ENCODE measurements around the gene U2AF1L4. TPM values are rescaled to one million over a fixed set of nuclear protein-coding genes. Genes with fewer than 3 reads are reported as not detected.

Gene U2AF1L4
- total RNA-seq, 5 donors from 2014 or later (not counting 1 experiment from before 2014, with no cell fraction given), result 40.2 to 74.1 (median 49.3) TPM

- peaks cover 23% of the 10 kb centered on the region for H3K36me3 Mint-ChIP-seq
- peak within 1 kb of the TSS; percentile 83 to 100 for H3K4me3 ChIP-seq (ENCODE audit: control insufficient read depth in 1 of 2, extremely low read depth in 1 of 2, low read length in 1 of 2)
- H3K36me3 ChIP-seq (ENCODE audit: control insufficient read depth in 2 of 2, extremely low read depth in 1 of 2, insufficient read depth in 1 of 2, low read length in 1 of 2), result peaks cover 15 to 34% of the 10 kb centered on the region in 2 donors
- peak within 1 kb of the TSS; percentile 89 to 95 (median 93) for H3K4me3 Mint-ChIP-seq
- H3K27ac ChIP-seq (ENCODE audit: low read length), result peak within 1 kb of the TSS; percentile 87
- no peaks in the 10 kb centered on the region for H3K9me3 Mint-ChIP-seq
- H3K4me1 ChIP-seq (ENCODE audit: control insufficient read depth in 1 of 2, extremely low read depth in 1 of 2, insufficient read depth in 2 of 2, low read length in 2 of 2), result peaks cover 20 to 43% of the 10 kb centered on the region in 2 experiments
- ATAC-seq (replicated peaks in 1 of 4), result peak; percentile 95 to 97 (median 96)
- peaks cover 32 to 51% (median 34%) of the 10 kb centered on the region in 3 donors for H3K4me1 Mint-ChIP-seq
- WGBS (ENCODE audit: insufficient coverage), result under 1% methylated on average over 44 of the region's 53 CpGs
- H3K27me3 ChIP-seq (replicated peaks in 1 of 2; ENCODE audit: control insufficient read depth in 2 of 2, extremely low read depth in 1 of 2, insufficient read depth in 2 of 2, low read length in 1 of 2), result peaks cover 0 to 18% of the 10 kb centered on the region in 2 experiments
- H3K27me3 Mint-ChIP-seq, result peaks cover 7 to 10% of the 10 kb centered on the region in 2 donors
- H3K27ac Mint-ChIP-seq, result peak within 1 kb of the TSS; percentile 91 to 95
- DNase-seq, result peak; percentile 95 to 100 (median 98)
- ChIA-PET POLR2A (no interaction called here), CTCF (interaction anchor here in 1 of 2 donors (0.7 kb wide), 1 partner anchor 160 kb away, joined by 3 read pairs; no protein-coding TSS in a partner anchor)
- H3K9me3 ChIP-seq, result no peaks in the 10 kb centered on the region
Measured at GRCh38 chr19:35757749-35758608, 12.8 kb upstream of the U2AF1L4 start, which contains the start of gene PROSER3. PROSER3 (plus strand) TSS chr19:35758176; CDS start chr19:35758216, 40 bp downstream.

- peaks cover 7 to 10% of the 10 kb centered on the region in 2 donors for H3K27me3 Mint-ChIP-seq
- peaks cover 20 to 43% of the 10 kb centered on the region in 2 experiments for H3K4me1 ChIP-seq (ENCODE audit: control insufficient read depth in 1 of 2, extremely low read depth in 1 of 2, insufficient read depth in 2 of 2, low read length in 2 of 2)
- H3K27ac Mint-ChIP-seq, result peak overlapping the region in 1 of 2 donors; percentile 95
- H3K36me3 Mint-ChIP-seq, result peaks cover 23% of the 10 kb centered on the region
- 23% methylated on average over 12 of the region's 19 CpGs for WGBS (ENCODE audit: insufficient coverage)
- H3K4me3 ChIP-seq (ENCODE audit: control insufficient read depth in 1 of 2, extremely low read depth in 1 of 2, low read length in 1 of 2), result peak overlapping the region; percentile 74 to 83
- peak overlapping the region; percentile 89 to 95 (median 93) for H3K4me3 Mint-ChIP-seq
- peaks cover 0 to 21% of the 10 kb centered on the region in 2 experiments for H3K27me3 ChIP-seq (replicated peaks in 1 of 2; ENCODE audit: control insufficient read depth in 2 of 2, extremely low read depth in 1 of 2, insufficient read depth in 2 of 2, low read length in 1 of 2)
- ATAC-seq (replicated peaks in 1 of 4) (no peak), DNase-seq (no peak)
- H3K9me3 ChIP-seq, result no peaks in the 10 kb centered on the region
- H3K9me3 Mint-ChIP-seq, result no peaks in the 10 kb centered on the region
- ChIA-PET POLR2A (no interaction called here), CTCF (interaction anchor here in 1 of 2 donors (0.7 kb wide), 1 partner anchor 159 kb away, joined by 3 read pairs; no protein-coding TSS in a partner anchor)
- peaks cover 32 to 51% (median 34%) of the 10 kb centered on the region in 3 donors for H3K4me1 Mint-ChIP-seq
- H3K36me3 ChIP-seq (ENCODE audit: control insufficient read depth in 2 of 2, extremely low read depth in 1 of 2, insufficient read depth in 1 of 2, low read length in 1 of 2), result peaks cover 15 to 39% of the 10 kb centered on the region in 2 donors
- H3K27ac ChIP-seq (ENCODE audit: low read length), result peak overlapping the region; percentile 87
Measured at GRCh38 chr19:35757231-35757748, 12.1 kb upstream of the U2AF1L4 start.

GRCh38 chr19:35756377-35757230, 11.4 kb upstream of the U2AF1L4 start, which contains the start of gene HSPB6:
HSPB6 (minus strand) TSS chr19:35757029; CDS start chr19:35757008, 21 bp downstream.
- H3K4me3 ChIP-seq (ENCODE audit: control insufficient read depth in 1 of 2, extremely low read depth in 1 of 2, low read length in 1 of 2), result peak within 1 kb of the TSS; percentile 83 to 100
- Mint-ChIP-seq H3K27ac (peak within 1 kb of the TSS; percentile 91 to 95), H3K4me1 (peaks cover 32 to 51% (median 34%) of the 10 kb centered on the region in 3 donors), H3K27me3 (peaks cover 7 to 10% of the 10 kb centered on the region in 2 donors), H3K9me3 (no peaks in the 10 kb centered on the region), H3K4me3 (peak within 1 kb of the TSS; percentile 89 to 95 (median 93)), H3K36me3 (peaks cover 17% of the 10 kb centered on the region)
- ChIA-PET CTCF (interaction anchor here in 1 of 2 donors (0.7 kb wide), 1 partner anchor 159 kb away, joined by 3 read pairs; no protein-coding TSS in a partner anchor), POLR2A (no interaction called here)
- H3K27me3 ChIP-seq (replicated peaks in 1 of 2; ENCODE audit: control insufficient read depth in 2 of 2, extremely low read depth in 1 of 2, insufficient read depth in 2 of 2, low read length in 1 of 2), result peaks cover 0 to 21% of the 10 kb centered on the region in 2 experiments
- no peak for ATAC-seq (replicated peaks in 1 of 4)
- H3K9me3 ChIP-seq, result no peaks in the 10 kb centered on the region
- WGBS (ENCODE audit: insufficient coverage), result 46% methylated on average over 45 of the region's 52 CpGs
- peak within 1 kb of the TSS; percentile 87 for H3K27ac ChIP-seq (ENCODE audit: low read length)
- DNase-seq, result no peak
- H3K4me1 ChIP-seq (ENCODE audit: control insufficient read depth in 1 of 2, extremely low read depth in 1 of 2, insufficient read depth in 2 of 2, low read length in 2 of 2), result peaks cover 20 to 43% of the 10 kb centered on the region in 2 experiments
- H3K36me3 ChIP-seq (ENCODE audit: control insufficient read depth in 2 of 2, extremely low read depth in 1 of 2, insufficient read depth in 1 of 2, low read length in 1 of 2), result peaks cover 12 to 40% of the 10 kb centered on the region in 2 donors

- 40% methylated on average over 70 of the region's 74 CpGs for WGBS (ENCODE audit: insufficient coverage)
- peaks cover 14% of the 10 kb centered on the region for H3K36me3 Mint-ChIP-seq
- CTCF ChIA-PET, result no interaction called here
Measured at GRCh38 chr19:35755550-35756376, 10.5 kb upstream of the U2AF1L4 start.

GRCh38 chr19:35755131-35755549, 9.9 kb upstream of the U2AF1L4 start:
- Mint-ChIP-seq H3K36me3 (peaks cover 13% of the 10 kb centered on the region), H3K27ac (no peak overlapping the region), H3K4me3 (peak overlapping the region; percentile 29 to 60 (median 52)), H3K27me3 (peaks cover 7 to 10% of the 10 kb centered on the region in 2 donors), H3K9me3 (no peaks in the 10 kb centered on the region), H3K4me1 (peaks cover 31 to 46% (median 36%) of the 10 kb centered on the region in 3 donors)
- Histone ChIP-seq H3K4me1 (ENCODE audit: control insufficient read depth in 1 of 2, extremely low read depth in 1 of 2, insufficient read depth in 2 of 2, low read length in 2 of 2) (peaks cover 20 to 47% of the 10 kb centered on the region in 2 experiments), H3K9me3 (no peaks in the 10 kb centered on the region), H3K27me3 (replicated peaks in 1 of 2; ENCODE audit: control insufficient read depth in 2 of 2, extremely low read depth in 1 of 2, insufficient read depth in 2 of 2, low read length in 1 of 2) (peaks cover 0 to 21% of the 10 kb centered on the region in 2 experiments), H3K36me3 (ENCODE audit: control insufficient read depth in 2 of 2, extremely low read depth in 1 of 2, insufficient read depth in 1 of 2, low read length in 1 of 2) (peaks cover 3 to 35% of the 10 kb centered on the region in 2 donors), H3K27ac (ENCODE audit: low read length) (no peak overlapping the region), H3K4me3 (ENCODE audit: control insufficient read depth in 1 of 2, extremely low read depth in 1 of 2, low read length in 1 of 2) (peak overlapping the region in 1 of 2 donors; percentile 47)
- no peak for ATAC-seq (replicated peaks in 1 of 4)
- ChIA-PET POLR2A (no interaction called here), CTCF (no interaction called here)
- WGBS (ENCODE audit: insufficient coverage), result 74% methylated on average over 17 of the region's 17 CpGs
- DNase-seq, result no peak

More at GRCh38 chr19:35755550-35756376, 10.5 kb upstream of the U2AF1L4 start:
- H3K9me3 Mint-ChIP-seq, result no peaks in the 10 kb centered on the region
- peaks cover 20 to 43% of the 10 kb centered on the region in 2 experiments for H3K4me1 ChIP-seq (ENCODE audit: control insufficient read depth in 1 of 2, extremely low read depth in 1 of 2, insufficient read depth in 2 of 2, low read length in 2 of 2)
- peak in 1 of 4 experiments; percentile 10 for ATAC-seq (replicated peaks in 1 of 4)
- peak overlapping the region in 1 of 2 donors; percentile 47 for H3K4me3 ChIP-seq (ENCODE audit: control insufficient read depth in 1 of 2, extremely low read depth in 1 of 2, low read length in 1 of 2)
- H3K4me3 Mint-ChIP-seq, result peak overlapping the region in 2 of 3 donors; percentile 41 to 89
- H3K27me3 Mint-ChIP-seq, result peaks cover 7 to 10% of the 10 kb centered on the region in 2 donors
- peaks cover 32 to 51% (median 34%) of the 10 kb centered on the region in 3 donors for H3K4me1 Mint-ChIP-seq
- peaks cover 7 to 36% of the 10 kb centered on the region in 2 donors for H3K36me3 ChIP-seq (ENCODE audit: control insufficient read depth in 2 of 2, extremely low read depth in 1 of 2, insufficient read depth in 1 of 2, low read length in 1 of 2)
- POLR2A ChIA-PET, result no interaction called here
- DNase-seq, result peak in 34 of 35 experiments; percentile 27 to 73 (median 50)
- H3K27ac Mint-ChIP-seq, result no peak overlapping the region
- peaks cover 0 to 21% of the 10 kb centered on the region in 2 experiments for H3K27me3 ChIP-seq (replicated peaks in 1 of 2; ENCODE audit: control insufficient read depth in 2 of 2, extremely low read depth in 1 of 2, insufficient read depth in 2 of 2, low read length in 1 of 2)
- H3K27ac ChIP-seq (ENCODE audit: low read length), result no peak overlapping the region
- no peaks in the 10 kb centered on the region for H3K9me3 ChIP-seq
